Dermis blood vessel endothelial cell (primary cell): Measurements from ENCODE around the gene P2RY1. TPM values are rescaled to one million over a fixed set of nuclear protein-coding genes. Genes with fewer than 3 reads are reported as not detected.

Source experiments
- DNase-seq: peaks from one replicate; pipeline ENCODE4 v3.0.0; 2010
- total RNA-seq: library from RNA; depleted of rRNA; stranded (reverse); fragments of >200 nt; gene quantifications from 2 replicates; pipeline ENCODE4 v1.2.3, GENCODE V29; 2014

P2RY1 gene
- 0.88 and 2.4 TPM in 2 replicates for total RNA-seq

- DNase-seq, result peak; percentile 63
Measured at GRCh38 chr3:152834776-152835600, at the start of gene P2RY1. P2RY1 (plus strand) TSS chr3:152835131; CDS start chr3:152835783, 652 bp downstream.

DNA sequence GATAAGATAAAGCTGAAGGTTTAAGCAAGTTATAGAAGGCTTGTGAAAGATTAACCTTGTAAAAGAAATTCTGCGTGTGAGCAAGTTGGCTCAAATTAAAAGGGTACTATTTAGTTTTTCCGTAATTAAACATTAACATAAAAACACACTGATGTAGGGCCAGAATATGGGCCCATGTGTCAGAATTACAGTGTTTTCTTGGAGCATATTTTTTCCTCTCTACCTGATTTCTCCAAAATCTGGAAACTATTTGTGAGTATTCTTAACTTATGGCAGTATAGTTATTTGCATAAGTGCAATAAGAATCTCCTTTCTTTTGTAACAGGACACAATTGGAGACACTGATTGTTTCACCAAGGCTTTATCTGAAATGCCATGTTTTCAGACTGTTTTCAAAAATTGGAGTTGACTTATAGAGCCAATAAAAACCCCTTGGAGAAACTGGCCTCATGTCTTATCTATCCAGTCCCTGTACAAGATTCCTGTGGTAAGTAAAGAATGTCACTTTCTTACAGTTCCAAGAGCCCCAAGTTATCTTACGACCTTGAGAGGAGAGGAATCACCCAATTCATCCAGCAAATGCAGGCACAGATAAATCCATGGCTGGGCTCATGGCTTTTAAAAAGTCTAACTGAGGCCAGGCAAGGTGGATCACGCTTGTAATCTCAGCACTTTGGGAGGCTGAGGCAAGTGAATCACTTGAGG, 47.8 kb upstream of the P2RY1 start:
- DNase-seq, result no peak

GRCh38 chr3:152790651-152791387, 44.1 kb upstream of the P2RY1 start:
- DNase-seq, result no peak

- DNase-seq, result no peak
Measured at GRCh38 chr3:152793969-152794368, 41.0 kb upstream of the P2RY1 start.

DNA sequence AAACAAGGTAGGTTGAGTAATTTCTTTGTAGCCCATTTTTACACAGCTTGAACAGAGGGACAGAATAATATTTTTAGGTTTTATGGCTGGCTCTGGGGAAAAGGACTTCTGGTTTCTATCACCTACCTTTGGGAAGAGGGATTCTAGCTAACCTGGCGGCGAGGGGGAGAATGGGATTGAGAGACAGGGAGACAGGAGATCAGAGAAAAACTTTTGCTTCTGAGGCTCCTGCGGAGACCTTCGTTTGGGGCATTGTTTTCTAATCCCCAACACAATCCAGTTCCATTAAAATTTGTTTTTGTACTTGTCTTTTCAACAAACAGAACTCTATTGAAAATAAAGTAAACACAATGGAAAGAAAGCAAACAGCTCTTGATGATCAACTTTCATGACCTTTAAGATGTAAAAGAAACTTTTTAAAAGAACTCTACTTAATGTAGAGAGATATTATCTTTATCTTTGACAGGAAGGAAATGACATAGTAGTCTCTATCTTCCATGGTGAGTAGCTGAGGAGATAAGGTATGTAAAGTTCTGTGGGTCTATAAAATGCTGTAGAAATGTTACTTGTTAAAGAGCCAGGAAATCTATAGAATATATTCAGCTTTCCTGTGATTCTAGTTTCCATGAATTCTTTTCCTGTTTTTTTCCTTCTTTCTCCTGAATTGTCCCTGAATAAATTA, 37.0 kb upstream of the P2RY1 start:
- DNase-seq, result no peak

GRCh38 chr3:152811974-152812760, 22.8 kb upstream of the P2RY1 start:
- DNase-seq, result no peak

GRCh38 chr3:152817400-152817799, 17.5 kb upstream of the P2RY1 start:
- no peak for DNase-seq

- no peak for DNase-seq
Measured at GRCh38 chr3:152818027-152818426, 16.9 kb upstream of the P2RY1 start.

GRCh38 chr3:152823173-152823572, 11.8 kb upstream of the P2RY1 start:
- DNase-seq, result no peak

DNA sequence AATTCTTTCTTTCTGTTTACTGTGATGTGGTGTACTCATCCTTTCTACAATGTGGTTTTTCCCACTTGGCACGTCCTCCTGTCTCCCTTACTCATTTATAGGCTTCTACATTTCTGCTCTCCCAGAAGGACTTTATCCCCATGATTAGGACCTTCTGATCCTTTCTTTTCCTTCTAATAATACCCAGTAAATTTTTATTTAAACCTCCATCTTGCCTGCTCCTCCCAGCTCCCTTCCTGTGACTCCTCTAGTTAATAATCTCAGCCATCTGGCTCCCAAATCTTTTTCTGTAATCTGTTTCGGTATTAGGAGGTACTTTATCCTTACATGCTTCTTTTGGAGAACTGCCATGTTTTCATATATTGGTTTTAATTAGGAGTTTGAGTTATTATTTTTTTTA, 11.2 kb upstream of the P2RY1 start:
- no peak for DNase-seq

DNA sequence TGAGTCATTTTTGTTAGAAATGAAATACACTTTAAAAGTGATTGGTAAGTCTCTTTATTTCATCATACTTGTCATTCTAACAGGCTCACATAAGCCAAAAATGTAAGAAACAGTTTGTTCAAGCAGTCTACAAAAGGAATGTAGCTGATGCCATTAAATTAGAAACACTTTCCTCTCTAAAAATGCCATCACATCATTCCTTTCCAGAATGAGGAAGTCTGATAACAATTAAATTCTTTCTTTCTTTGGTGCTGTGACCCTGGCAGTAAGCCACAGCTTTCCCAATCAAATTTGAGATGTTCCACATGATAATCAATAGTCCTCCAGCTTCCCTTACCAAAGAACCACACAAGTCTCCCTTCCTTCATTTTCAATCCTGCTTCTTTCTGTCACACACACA, 9.4 kb upstream of the P2RY1 start:
- DNase-seq, result no peak

- DNase-seq, result no peak
Measured at GRCh38 chr3:152826476-152826875, 8.5 kb upstream of the P2RY1 start.

GRCh38 chr3:152827313-152827712, 7.6 kb upstream of the P2RY1 start:
- no peak for DNase-seq

DNA sequence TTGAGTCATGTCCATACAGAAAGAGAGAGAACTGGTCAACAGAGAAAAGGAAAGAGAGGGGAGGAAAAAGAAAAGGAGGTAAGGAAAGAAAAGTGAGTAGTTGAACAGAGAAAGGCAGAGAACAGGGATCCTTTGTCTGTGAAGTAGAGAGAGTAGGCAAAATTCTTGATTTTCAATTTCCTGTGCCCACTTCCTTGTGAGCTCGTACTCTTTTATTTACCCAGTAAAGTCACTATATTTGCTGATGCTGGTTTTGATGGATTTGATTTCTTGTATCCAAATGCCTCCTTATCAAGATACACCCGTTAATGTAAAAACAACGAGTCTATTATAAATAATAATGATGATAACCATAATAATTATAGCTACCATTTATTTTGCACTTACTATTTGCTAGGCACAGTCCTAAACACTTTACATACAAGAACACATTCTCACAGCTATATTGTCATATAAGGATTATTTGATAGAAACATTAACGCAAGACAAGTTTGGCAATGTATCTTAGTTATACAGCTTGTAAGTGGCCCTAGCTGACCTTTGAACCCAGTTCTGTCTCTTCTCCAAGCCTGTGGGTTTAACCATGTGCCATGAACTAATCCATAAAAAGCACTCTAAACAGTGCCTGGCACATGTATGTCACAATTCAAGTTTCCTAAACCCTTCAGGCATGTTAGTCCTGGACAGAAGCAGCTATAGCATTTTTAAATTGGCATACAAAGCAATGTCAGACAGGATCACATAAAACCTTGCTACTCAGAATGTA, 6.7 kb upstream of the P2RY1 start:
- no peak for DNase-seq

- DNase-seq, result no peak
Measured at GRCh38 chr3:152830245-152830644, 4.7 kb upstream of the P2RY1 start.

- no peak for DNase-seq
Measured at GRCh38 chr3:152832046-152832445, 2.9 kb upstream of the P2RY1 start.

- DNase-seq, result no peak
Measured at GRCh38 chr3:152833089-152833488, 1.8 kb upstream of the P2RY1 start.

- peak; percentile 37 for DNase-seq
Measured at GRCh38 chr3:152834191-152834775, 648 bp upstream of the P2RY1 start.

GRCh38 chr3:152835601-152836102, 721 bp downstream of the P2RY1 start:
- peak; percentile 6 for DNase-seq

DNA sequence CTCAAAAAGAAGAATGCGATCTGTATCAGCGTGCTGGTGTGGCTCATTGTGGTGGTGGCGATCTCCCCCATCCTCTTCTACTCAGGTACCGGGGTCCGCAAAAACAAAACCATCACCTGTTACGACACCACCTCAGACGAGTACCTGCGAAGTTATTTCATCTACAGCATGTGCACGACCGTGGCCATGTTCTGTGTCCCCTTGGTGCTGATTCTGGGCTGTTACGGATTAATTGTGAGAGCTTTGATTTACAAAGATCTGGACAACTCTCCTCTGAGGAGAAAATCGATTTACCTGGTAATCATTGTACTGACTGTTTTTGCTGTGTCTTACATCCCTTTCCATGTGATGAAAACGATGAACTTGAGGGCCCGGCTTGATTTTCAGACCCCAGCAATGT, 1.3 kb downstream of the P2RY1 start:
- DNase-seq, result no peak

DNA sequence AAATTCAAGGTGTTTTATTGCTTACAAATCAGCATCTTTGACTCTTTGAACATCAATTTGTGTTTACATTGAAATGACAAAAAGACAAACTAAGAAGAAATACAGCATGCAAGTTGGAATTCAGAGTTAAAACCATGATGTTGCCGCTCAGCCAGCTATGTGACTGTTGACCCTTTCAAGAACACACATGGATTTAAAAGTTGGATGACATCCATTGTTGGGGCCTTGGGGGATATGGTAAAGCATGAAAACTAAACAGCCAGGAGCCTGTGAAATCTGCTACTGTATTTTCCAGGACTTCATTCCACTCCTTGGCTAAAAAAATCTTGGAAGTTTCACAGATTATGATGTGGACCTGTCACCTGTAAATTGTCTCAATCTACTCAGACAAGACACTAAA, 4.6 kb downstream of the P2RY1 start:
- no peak for DNase-seq
